H1 (cell line): ENCODE measurements around the gene CHCHD6. TPM values are rescaled to one million over a fixed set of nuclear protein-coding genes. Genes with fewer than 3 reads are reported as not detected.

ENCODE experiments used
- CHD7 ChIP-seq: fragments of 300-600 bp; sonication (generic); IDR thresholded peaks from 2 replicates; pipeline ENCODE4 v1.7.1; 2012; ENCODE audit warnings: low read length, moderate library complexity, mild to moderate bottlenecking, inconsistent platforms; ENCODE audit not compliant: insufficient replicate concordance
- HDAC2 ChIP-seq, 2 experiments: fragments of 300-600 bp in 1 of 2; sonication (generic) in 1 of 2; IDR thresholded peaks; 2 replicates each; pipeline ENCODE4 v1.6.1; 2011 to 2012; ENCODE audit warnings: low read depth in 2 of 2, low read length in 2 of 2, mild to moderate bottlenecking in 2 of 2, moderate library complexity in 2 of 2, borderline replicate concordance in 1 of 2, inconsistent platforms in 1 of 2
- HDAC6 ChIP-seq: IDR thresholded peaks from one replicate; pipeline ENCODE4 v1.7.1; 2012; ENCODE audit warnings: low read depth, mild to moderate bottlenecking, inconsistent platforms, low read length, moderate library complexity
- PHF8 ChIP-seq: fragments of 200-600 bp; sonication (generic); conservative IDR thresholded peaks from 2 replicates; pipeline ENCODE4 v1.7.1; 2012; ENCODE audit warnings: low read depth, mild to moderate bottlenecking, inconsistent platforms, low read length, moderate library complexity
- POLR2AphosphoS5 ChIP-seq: IDR thresholded peaks from 2 replicates; pipeline ENCODE4 v1.6.1; 2011; ENCODE audit warnings: low read depth, low read length
- RBBP5 ChIP-seq: IDR thresholded peaks from 2 replicates; pipeline ENCODE4 v1.7.1; 2012; ENCODE audit warnings: low read depth, mild to moderate bottlenecking, inconsistent platforms, low read length, moderate library complexity, borderline replicate concordance
- polyA plus RNA-seq, 7 experiments: library from polyadenylated mRNA; depleted of rRNA in 3 of 7; stranded (reverse) in 5 of 7; unstranded in 2 of 7; fragments of >200 nt in 5 of 7; fragments of 200-250 nt in 2 of 7; gene quantifications; 1 replicate in 5 of 7; 2 replicates in 1 of 7; 4 replicates in 1 of 7; pipeline versions ENCODE4 v1.2.1 to v1.2.3, GENCODE V29; 2011 to 2013; ENCODE audit warnings: missing spikeins in 2 of 7, mixed read lengths in 2 of 7
- total RNA-seq: library from RNA; stranded (reverse); fragmentation: NEBNext Ultra II Directional; extraction: Animal tissue kit (Norgen Biotek cat#: 25700); gene quantifications from 2 replicates; pipeline ENCODE4 v1.2.1, GENCODE V29; 2021

Gene CHCHD6
- total and polyA plus RNA-seq, 2 of the 8 experiments (the other 6 are each of a cell fraction or from before 2014, with no cell fraction given): 32.4 to 37.6 TPM

GRCh38 chr3:126952261-126952982, 248.4 kb downstream of the CHCHD6 start (continued):
- TF ChIP-seq CHD7: no peak
- no peak for TF ChIP-seq HDAC2 (IDR thresholded peaks at IDR 0.05; ENCODE audit: borderline replicate concordance in 1 of 2, low read depth in 2 of 2, low read length in 2 of 2)
- no peak for TF ChIP-seq RBBP5
- TF ChIP-seq HDAC6: no peak
- TF ChIP-seq PHF8: no peak
- TF ChIP-seq POLR2AphosphoS5: no peak
